ENCODE measurements around the gene SLC5A11.

- no peak for TF ChIP-seq CTBP1 (IDR thresholded peaks at IDR 0.05; ENCODE audit: borderline replicate concordance)
- no peak for TF ChIP-seq ARNT (IDR thresholded peaks at IDR 0.05)
- no peak for TF ChIP-seq FOXA1 (IDR thresholded peaks at IDR 0.05)
Measured at GRCh38 chr16:24844101-24845030, 1.4 kb upstream of the SLC5A11 start.
